Ovary (tissue), 9 donors: ENCODE results near the gene ARHGAP40. TPM values are rescaled to one million over a fixed set of nuclear protein-coding genes. Genes with fewer than 3 reads are reported as not detected.

ENCODE experiments used
- DNase-seq, 5 donors: peaks; one replicate each; pipeline ENCODE4 v3.0.0-alpha.2; 2019 to 2020
- H3K27ac ChIP-seq, 2 donors: fragments of 200-600 bp; one replicate each; pipeline versions ENCODE4 v1.5.1 to v1.8.0; 2019 to 2022
- H3K27me3 ChIP-seq: fragments of 200-600 bp; one replicate; pipeline ENCODE4 v1.8.0; 2022
- H3K36me3 ChIP-seq: fragments of 200-600 bp; sonication (generic); one replicate; pipeline ENCODE4 v1.5.1; 2019
- H3K4me1 ChIP-seq: one replicate; pipeline ENCODE4 v1.8.1; 2013; ENCODE audit warnings: mild to moderate bottlenecking, moderate library complexity; ENCODE audit not compliant: insufficient read depth
- H3K4me3 ChIP-seq: fragments of 200-600 bp; sonication (generic); one replicate; pipeline ENCODE4 v1.5.1; 2017
- H3K9me3 ChIP-seq, 2 donors: fragments of 200-600 bp in 1 of 2; sonication (generic) in 1 of 2; one replicate each; pipeline versions ENCODE4 v1.5.1 to v1.8.1; 2013 to 2019; ENCODE audit warnings: mild to moderate bottlenecking in 1 of 2, moderate library complexity in 1 of 2
- EP300 ChIP-seq: sonication (generic); formaldehyde crosslinking; IDR thresholded peaks from one replicate; pipeline ENCODE4 v1.6.1; 2017; ENCODE audit warnings: antibody characterized with exemption
- POLR2A ChIP-seq: fragments of 450-650 bp; IDR thresholded peaks from one replicate; pipeline ENCODE4 v1.6.1; 2017; ENCODE audit warnings: antibody characterized with exemption, mild to moderate bottlenecking, moderate library complexity
- WGBS, 3 donors: extraction: QIAGEN DNeasy Blood & Tissue Kit in 1 of 3; methylation state at CpG; one replicate each; pipeline versions ENCODE4 v1.1.5 to v1.1.7; 2013 to 2017; 5-methylcytosine and 5-hydroxymethylcytosine counted together
- intact Hi-C, 4 donors: fragments of 100-400 bp; cut with DNase I; formaldehyde crosslinking; loops; one replicate each; pipeline versions ENCODE4 v1.11.0 to v1.15.1; 2022 to 2023
- polyA plus RNA-seq, 2 donors: library from polyadenylated mRNA; stranded (reverse); fragments of 200-250 nt in 1 of 2; fragments of 350-450 nt in 1 of 2; fragmentation: Illumina TruSeq in 1 of 2; extraction: RNeasy Lipid Tissue Mini Kit (QIAGEN cat#74804) in 1 of 2; gene quantifications; one replicate each; pipeline ENCODE4 v1.2.3, GENCODE V29; 2013 to 2014
- total RNA-seq, 7 donors: library from RNA; depleted of rRNA in 2 of 7; stranded (reverse); fragments of >200 nt in 2 of 7; fragmentation: NEBNext Ultra II Directional in 3 of 7; extraction: Animal tissue kit (Norgen Biotek cat#: 25700) in 3 of 7; gene quantifications; one replicate each; pipeline versions ENCODE4 v1.1.0 to v1.2.4, GENCODE V29; 2016 to 2023
- TF ChIP-seq, protein P1 (sequence below), 3 donors: fragments of 450-650 bp in 2 of 3; fragments of 200-600 bp in 1 of 3; IDR thresholded peaks; one replicate each; pipeline versions ENCODE4 v1.5.1 to v1.8.0; 2016 to 2022; ENCODE audit warnings: antibody characterized with exemption in 3 of 3, mild to moderate bottlenecking in 1 of 3
- donor health status: DM: no; HTN: no; CAD: no; lungs with moderate emphysema.
- donor health status: DM: no; HTN: no; CAD: no.
- donor health status: Bipolar disorder and iron deficiency.
- donor health status: DM: yes; HTN: yes; CAD: no.
- donor health status: DM: no; HTN: no; CAD: no.
- donor health status: DM: yes; HTN: yes; CAD: no.

ARHGAP40 gene
- total and polyA plus RNA-seq, 9 donors: not detected

DNA sequence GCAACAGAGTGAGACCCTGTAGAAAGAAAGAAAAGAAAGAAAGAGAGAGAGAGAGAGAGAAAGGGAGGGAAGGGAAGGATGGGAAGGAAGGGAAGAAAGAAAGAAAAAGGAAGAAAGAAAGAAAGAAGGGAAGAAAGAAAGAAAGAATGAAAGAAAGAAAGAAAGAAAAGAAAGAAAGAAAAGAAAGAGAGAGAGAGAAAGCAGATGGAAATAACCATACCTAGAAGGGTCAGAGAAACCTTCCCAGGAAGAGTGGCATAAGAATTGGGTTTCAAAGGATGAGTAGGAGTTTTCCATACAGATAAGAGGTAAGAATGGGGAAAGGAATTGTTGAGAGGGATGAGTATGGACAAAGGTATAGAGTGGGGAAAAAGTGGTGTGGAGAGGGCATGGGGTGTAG lies 68.1 kb downstream of the ARHGAP40 start:
- H3K27ac ChIP-seq: no peak overlapping the region
- peaks cover 3% of the 10 kb centered on the region for H3K4me1 ChIP-seq
- intact Hi-C loops: no loop called here
- H3K4me3 ChIP-seq: no peak overlapping the region
- DNase-seq: no peak
- no peaks in the 10 kb centered on the region for H3K9me3 ChIP-seq
- H3K36me3 ChIP-seq: no peaks in the 10 kb centered on the region
- TF ChIP-seq POLR2A: no peak
- TF ChIP-seq, protein P1, sequence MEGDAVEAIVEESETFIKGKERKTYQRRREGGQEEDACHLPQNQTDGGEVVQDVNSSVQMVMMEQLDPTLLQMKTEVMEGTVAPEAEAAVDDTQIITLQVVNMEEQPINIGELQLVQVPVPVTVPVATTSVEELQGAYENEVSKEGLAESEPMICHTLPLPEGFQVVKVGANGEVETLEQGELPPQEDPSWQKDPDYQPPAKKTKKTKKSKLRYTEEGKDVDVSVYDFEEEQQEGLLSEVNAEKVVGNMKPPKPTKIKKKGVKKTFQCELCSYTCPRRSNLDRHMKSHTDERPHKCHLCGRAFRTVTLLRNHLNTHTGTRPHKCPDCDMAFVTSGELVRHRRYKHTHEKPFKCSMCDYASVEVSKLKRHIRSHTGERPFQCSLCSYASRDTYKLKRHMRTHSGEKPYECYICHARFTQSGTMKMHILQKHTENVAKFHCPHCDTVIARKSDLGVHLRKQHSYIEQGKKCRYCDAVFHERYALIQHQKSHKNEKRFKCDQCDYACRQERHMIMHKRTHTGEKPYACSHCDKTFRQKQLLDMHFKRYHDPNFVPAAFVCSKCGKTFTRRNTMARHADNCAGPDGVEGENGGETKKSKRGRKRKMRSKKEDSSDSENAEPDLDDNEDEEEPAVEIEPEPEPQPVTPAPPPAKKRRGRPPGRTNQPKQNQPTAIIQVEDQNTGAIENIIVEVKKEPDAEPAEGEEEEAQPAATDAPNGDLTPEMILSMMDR (IDR thresholded peaks at IDR 0.05): no peak
- TF ChIP-seq EP300: no peak
- H3K27me3 ChIP-seq: no peaks in the 10 kb centered on the region

DNA sequence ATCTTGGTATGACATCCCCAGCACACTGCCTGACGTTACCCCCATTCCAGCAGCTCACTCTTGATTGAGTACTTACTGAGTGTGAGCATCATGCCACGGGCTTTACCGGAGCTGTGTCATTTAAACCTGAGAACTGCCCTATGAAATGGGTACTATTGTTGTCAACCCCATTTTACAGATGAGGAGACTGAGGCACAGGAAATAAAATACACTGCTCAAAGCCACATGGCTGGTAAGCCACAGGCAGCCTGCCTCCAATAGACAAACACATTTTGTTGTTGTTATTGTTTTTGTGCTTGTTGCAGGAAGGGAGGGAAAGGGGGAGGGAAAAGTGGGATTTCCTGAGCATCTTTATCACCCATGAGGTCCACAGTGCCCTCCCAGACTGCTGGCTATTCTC lies 69.2 kb downstream of the ARHGAP40 start:
- Histone ChIP-seq H3K27me3 (no peaks in the 10 kb centered on the region), H3K4me1 (peaks cover 3% of the 10 kb centered on the region), H3K27ac (no peak overlapping the region), H3K36me3 (no peaks in the 10 kb centered on the region), H3K9me3 (no peaks in the 10 kb centered on the region), H3K4me3 (no peak overlapping the region)
- TF ChIP-seq EP300 (no peak), POLR2A (no peak)
- TF ChIP-seq, protein P1 (IDR thresholded peaks at IDR 0.05): no peak
- WGBS, 3 donors: 62 to 82% (median 67%) methylated on average over 3 of the region's 3 CpGs
- intact Hi-C loops: no loop called here
- DNase-seq: no peak

DNA sequence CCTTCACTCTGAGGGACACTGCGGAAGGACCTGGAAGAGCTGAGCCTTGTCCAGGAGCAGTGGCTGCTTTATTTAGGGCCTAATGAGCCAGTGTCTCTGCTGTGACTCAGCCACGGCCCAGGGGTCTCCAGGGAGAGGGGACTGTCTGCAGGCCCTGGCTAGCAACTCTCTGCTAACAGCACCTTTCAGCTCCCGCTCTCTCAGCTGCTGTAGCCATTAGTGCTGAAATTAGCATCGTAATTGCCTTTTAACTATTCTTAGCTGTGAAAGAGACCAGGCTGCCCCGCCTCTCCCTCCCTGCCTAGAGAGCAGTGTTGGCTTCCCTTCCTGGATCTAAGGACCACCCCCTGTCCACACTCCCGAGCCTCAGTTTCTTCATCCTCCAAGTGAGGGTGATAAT lies 69.6 kb downstream of the ARHGAP40 start:
- intact Hi-C loops: no loop called here
- no peak for DNase-seq
- 15 to 22% (median 16%) methylated on average over 6 of the region's 6 CpGs for WGBS, 3 donors
- Histone ChIP-seq H3K4me1 (peaks cover 3% of the 10 kb centered on the region), H3K4me3 (no peak overlapping the region), H3K27ac (no peak overlapping the region), H3K36me3 (no peaks in the 10 kb centered on the region), H3K9me3 (no peaks in the 10 kb centered on the region), H3K27me3 (no peaks in the 10 kb centered on the region)
- no peak for TF ChIP-seq EP300
- no peak for TF ChIP-seq POLR2A
- TF ChIP-seq, protein P1 (IDR thresholded peaks at IDR 0.05): no peak

DNA sequence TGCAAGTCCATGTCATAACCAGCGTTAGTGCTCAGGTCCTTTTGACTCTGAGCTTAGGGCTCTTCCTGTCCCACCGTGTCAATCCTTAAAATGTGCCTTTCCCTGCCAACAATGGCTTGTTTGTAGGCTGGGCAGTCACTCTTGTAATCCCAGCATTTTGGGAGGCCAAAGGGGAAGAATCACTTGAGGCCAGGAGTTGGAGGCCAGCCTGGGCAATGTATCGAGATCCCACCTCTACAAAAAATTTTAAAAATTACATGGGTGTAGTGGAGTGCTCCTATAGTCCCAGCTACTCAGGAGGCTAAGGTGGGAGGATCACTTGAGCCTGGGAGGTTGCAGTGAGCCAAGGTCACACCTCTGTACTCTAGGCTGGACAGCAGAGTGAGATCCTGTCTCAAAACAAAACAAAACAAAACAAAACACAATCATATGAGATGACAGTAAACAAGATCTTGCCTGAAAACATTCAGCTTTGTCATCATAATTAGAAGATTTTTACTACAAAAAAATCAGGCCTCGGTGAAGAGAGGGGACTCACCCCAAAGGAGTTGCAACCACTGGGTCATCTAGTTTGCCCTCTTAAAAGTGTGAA lies 70.2 kb downstream of the ARHGAP40 start:
- DNase-seq: no peak
- Histone ChIP-seq H3K4me1 (peaks cover 3% of the 10 kb centered on the region), H3K36me3 (no peaks in the 10 kb centered on the region), H3K4me3 (no peak overlapping the region), H3K9me3 (no peaks in the 10 kb centered on the region), H3K27ac (no peak overlapping the region), H3K27me3 (no peaks in the 10 kb centered on the region)
- 45 to 49% (median 48%) methylated on average over 4 of the region's 4 CpGs for WGBS, 3 donors
- TF ChIP-seq, protein P1 (IDR thresholded peaks at IDR 0.05): no peak
- TF ChIP-seq POLR2A: no peak
- no peak for TF ChIP-seq EP300
- intact Hi-C loops: no loop called here
